ENCODE data around the gene RAET1E.
"Not testable (repeated sequence)": the region's sequence is repeated elsewhere in the genome, so short reads cannot be mapped to it uniquely, and the experiment has no call there.

GRCh38 chr6:149943321-149943720, 45.4 kb upstream of the RAET1E start:
- TF ChIP-seq POLR2A (IDR thresholded peaks at IDR 0.05; ENCODE audit: low read depth, low read length); CTCF (IDR thresholded peaks at IDR 0.05; ENCODE audit: extremely low read depth in 1 of 2, insufficient read depth in 1 of 2, low read depth in 1 of 2, low read length in 2 of 2); MAX (IDR thresholded peaks at IDR 0.05; ENCODE audit: insufficient read depth, insufficient read length); EZH2 (IDR thresholded peaks at IDR 0.05; ENCODE audit: borderline replicate concordance, low read depth, low read length, severe bottlenecking); POLR2AphosphoS5 (IDR thresholded peaks at IDR 0.05; ENCODE audit: insufficient read depth, low read depth, low read length); FOS (IDR thresholded peaks at IDR 0.05; ENCODE audit: borderline replicate concordance, insufficient read depth, low read length); GATA2 (IDR thresholded peaks at IDR 0.05; ENCODE audit: insufficient read depth, insufficient read length, low read depth, low read length); MYC (IDR thresholded peaks at IDR 0.05; ENCODE audit: low read depth, low read length); JUN (IDR thresholded peaks at IDR 0.05; ENCODE audit: borderline replicate concordance, insufficient read depth, insufficient read length, low read depth): not testable (repeated sequence)
